IPS-NIHi7 (cell line): ENCODE measurements around the gene RAB11FIP3.
"Not testable (repeated sequence)": the region's sequence is repeated elsewhere in the genome, so short reads cannot be mapped to it uniquely, and the experiment has no call there.

Source experiments
- DNase-seq: peaks from one replicate; pipeline ENCODE4 v3.0.0; 2012; ENCODE audit warnings: mixed read lengths; ENCODE audit errors: extremely low spot score

The RAB11FIP3 gene

GRCh38 chr16:425082-425718 lies at the start of gene RAB11FIP3:
Gene RAB11FIP3, plus strand, starts transcription at chr16:425649. Its CDS starts 358 bp downstream, at chr16:426007.
- peak; percentile 94 for DNase-seq

GRCh38 chr16:375927-376816 lies 49.3 kb upstream of the RAB11FIP3 start:
- DNase-seq: no peak

- DNase-seq: no peak
Observed at GRCh38 chr16:376817-377418, 48.5 kb upstream of the RAB11FIP3 start.

- no peak for DNase-seq
Observed at GRCh38 chr16:377419-377951, 48.0 kb upstream of the RAB11FIP3 start.

GRCh38 chr16:378113-378820 lies 47.2 kb upstream of the RAB11FIP3 start:
- DNase-seq: not testable (repeated sequence)

- DNase-seq: no peak
Observed at GRCh38 chr16:378821-379182, 46.6 kb upstream of the RAB11FIP3 start.

- peak; percentile 79 for DNase-seq
Observed at GRCh38 chr16:379183-379960, 46.1 kb upstream of the RAB11FIP3 start.

- DNase-seq: no peak
Observed at GRCh38 chr16:379961-380761, 45.3 kb upstream of the RAB11FIP3 start.

- no peak for DNase-seq
Observed at GRCh38 chr16:380762-381011, 44.8 kb upstream of the RAB11FIP3 start.

- no peak for DNase-seq
Observed at GRCh38 chr16:381012-381788, 44.2 kb upstream of the RAB11FIP3 start.

- peak; percentile 75 for DNase-seq
Observed at GRCh38 chr16:381789-382717, 43.4 kb upstream of the RAB11FIP3 start, which contains the start of gene PGAP6. Gene PGAP6, minus strand, starts transcription at chr16:381978. Its CDS starts 157 bp downstream, at chr16:381821.

- peak; percentile 65 for DNase-seq
Observed at GRCh38 chr16:383326-384051, 42.0 kb upstream of the RAB11FIP3 start.

GRCh38 chr16:386641-387156 lies 38.8 kb upstream of the RAB11FIP3 start:
- DNase-seq: no peak

- DNase-seq: not testable (repeated sequence)
Observed at GRCh38 chr16:387761-388666, 37.4 kb upstream of the RAB11FIP3 start.

GRCh38 chr16:389352-389751 lies 36.1 kb upstream of the RAB11FIP3 start:
- no peak for DNase-seq

GRCh38 chr16:391885-392335 lies 33.5 kb upstream of the RAB11FIP3 start:
- peak; percentile 81 for DNase-seq
